ENCODE measurements around the gene NCR3LG1. TPM values are rescaled to one million over a fixed set of nuclear protein-coding genes. Genes with fewer than 3 reads are reported as not detected.
A peak's percentile ranks its signal among the peaks of the same experiment; 100 is the strongest.

The NCR3LG1 gene
- total RNA-seq (2012; rRNA removed) = 3.9 and 4.1 TPM in 2 replicates
- 1.5 and 1.7 TPM in 2 replicates for polyA plus RNA-seq (2012; rRNA removed)
- polyA plus RNA-seq (2012; cell fraction: cytosol; rRNA removed) = 0.27 and 0.52 TPM in 2 replicates
- polyA plus RNA-seq (2012; cell fraction: nucleus; rRNA removed; ENCODE audit: low replicate concordance) = 1.6 and 8.6 TPM in 2 replicates
- Bru-seq, nascent RNA = percentile 71 among the genes with signal in this experiment
- BruChase-seq, experiment 1, labeled RNA remaining after a 6-hour chase = percentile 65 among the genes with signal in this experiment
- percentile 81 among the genes with signal in this experiment for BruChase-seq, experiment 2, labeled RNA remaining after a 2-hour chase
- long read RNA-seq, partial matches to known transcripts = 0 of 2 reads
- long read RNA-seq, other reads (novel, unspliced or antisense) = 2 of 2 reads

GRCh38 chr11:17351510-17352176 lies at the start of gene NCR3LG1:
TSS of gene NCR3LG1 (plus strand) at chr11:17351800. CDS start at chr11:17351970, 170 bp downstream.
- H3K9me3 ChIP-seq (ENCODE audit: control insufficient read depth, insufficient read depth, low read length) = no peaks in the 10 kb centered on the region
- peak within 1 kb of the TSS; percentile 39; the same call in 1 of the 2 replicates for H4K5ac ChIP-seq (ENCODE audit: low read depth, low read length)
- peak within 1 kb of the TSS; percentile 58 for H3K9ac ChIP-seq (ENCODE audit: low read depth, low read length)
- H3K14ac ChIP-seq (replicated peaks; ENCODE audit: low read depth, low read length) = no peak within 1 kb of the TSS
- DNase-seq (peak; percentile 77), ATAC-seq (ENCODE audit: low read depth) (peak; percentile 57)
- H3K4me1 ChIP-seq (ENCODE audit: control insufficient read depth, insufficient read depth, low read length) = peaks cover 2% of the 10 kb centered on the region
- no peak within 1 kb of the TSS for H2BK120ac ChIP-seq (ENCODE audit: low read depth, low read length)
- ChIA-PET POLR2A (ENCODE audit: unreplicated experiment) (interaction anchor here (0.6 kb wide), 1 partner anchor 384 kb away, joined by 7 read pairs; no protein-coding TSS in a partner anchor), CTCF (interaction anchor here (0.7 to 3.3 kb wide), 2 partner anchors 49 to 122 kb away, joined by 3 to 9 read pairs; no protein-coding TSS in a partner anchor)
- intact Hi-C loops (cut with micrococcal nuclease) = loop anchor here (2.0 to 5.0 kb wide), 2 partner anchors 37 to 74 kb away; partner anchors contain the start of gene NUCB2
- H3K18ac ChIP-seq (ENCODE audit: low read depth, low read length) = 0 out of 2 replicates have a peak within 1 kb of the TSS, but pooled peaks have one; percentile 33
- TF ChIP-seq CEBPB (IDR thresholded peaks at IDR 0.05; ENCODE audit: low read depth, low read length) = peak; percentile 95
- TF ChIP-seq MAZ (IDR thresholded peaks at IDR 0.05; ENCODE audit: borderline replicate concordance, low read depth, low read length) = peak; percentile 50; the same call in 1 of the 2 replicates
- peak; percentile 54; the same call in 1 of the 2 replicates for TF ChIP-seq POLR2A (IDR thresholded peaks at IDR 0.05; ENCODE audit: low read depth, low read length)
- TF ChIP-seq ELK1 (IDR thresholded peaks at IDR 0.05; ENCODE audit: borderline replicate concordance, low read depth, low read length) = no peak
- TF ChIP-seq CHD1 (IDR thresholded peaks at IDR 0.05; ENCODE audit: low read depth, low read length) = no peak; the same call in 1 of the 2 replicates
- TF ChIP-seq MXI1 (IDR thresholded peaks at IDR 0.05; ENCODE audit: borderline replicate concordance, low read depth, low read length) = peak; percentile 10; the same call in 1 of the 2 replicates
- no peak for TF ChIP-seq FOS (IDR thresholded peaks at IDR 0.05; ENCODE audit: low read depth, low read length)
- no peak for TF ChIP-seq MAFK (IDR thresholded peaks at IDR 0.05; ENCODE audit: low read depth, low read length)
- TF ChIP-seq RCOR1 (IDR thresholded peaks at IDR 0.05; ENCODE audit: insufficient replicate concordance, low read length) = no peak
- TF ChIP-seq BHLHE40 (IDR thresholded peaks at IDR 0.05; ENCODE audit: low read depth, low read length) = peak; percentile 82; the same call in 1 of the 2 replicates
- TF ChIP-seq USF2 (IDR thresholded peaks at IDR 0.05; ENCODE audit: low read depth, low read length) = peak; percentile 56
- no peaks in the 10 kb centered on the region for H3K9me1 ChIP-seq (ENCODE audit: insufficient read depth, low read length)
- H3K4me3 ChIP-seq (ENCODE audit: insufficient read depth, low read depth, low read length) = peak within 1 kb of the TSS; percentile 74
- WGBS, 2 experiments (ENCODE audit: extremely low coverage in 2 of 2, insufficient read length in 1 of 2) = 3% methylated on average over 24 of the region's 61 CpGs; no CpG with 5 or more reads in 1 of the 2 experiments
- peak within 1 kb of the TSS; percentile 68; the same call in 1 of the 2 replicates for H3K23ac ChIP-seq (ENCODE audit: low read depth, low read length)
- H2BK5ac ChIP-seq (ENCODE audit: low read depth, low read length, poor library complexity, severe bottlenecking) = no peak within 1 kb of the TSS
- in situ Hi-C loops (cut with MboI; ENCODE audit: low sequenced_read_pairs) = no loop called here
- no peak within 1 kb of the TSS for H3K56ac ChIP-seq (ENCODE audit: extremely low read depth, insufficient read depth, low read length)
- 0 out of 2 replicates have a peak within 1 kb of the TSS, but pooled peaks have one; percentile 3 for H3K4ac ChIP-seq (ENCODE audit: low read depth, low read length)
- peak within 1 kb of the TSS; percentile 17 for H2AK9ac ChIP-seq (replicated peaks; ENCODE audit: low read depth, low read length, poor library complexity)
- H2AFZ ChIP-seq (replicated peaks; ENCODE audit: low read length, poor library complexity) = peak within 1 kb of the TSS; percentile 93
- H3K4me2 ChIP-seq (ENCODE audit: low read depth, low read length) = peak within 1 kb of the TSS; percentile 100
- H2AK5ac ChIP-seq (ENCODE audit: low read depth, low read length) = no peak within 1 kb of the TSS
- H4K91ac ChIP-seq (ENCODE audit: insufficient read depth, low read depth, low read length) = peak within 1 kb of the TSS; percentile 15; the same call in 1 of the 2 replicates
- dilution Hi-C loops (cut with HindIII; ENCODE audit: low sequenced_read_pairs, unreplicated experiment) = no loop called here
- peaks cover 0 to 4% of the 10 kb centered on the region in 2 experiments; a peak in 1 of 4 replicates for H3K79me1 ChIP-seq (ENCODE audit: low read depth in 1 of 2, low read length in 2 of 2)
- H3K36me3 ChIP-seq (ENCODE audit: control insufficient read depth, insufficient read depth, low read length) = no peaks in the 10 kb centered on the region
- H2BK15ac ChIP-seq (ENCODE audit: low read depth, low read length) = no peak within 1 kb of the TSS
- no peak within 1 kb of the TSS for H2BK20ac ChIP-seq (ENCODE audit: low read depth, low read length)
- peak within 1 kb of the TSS; percentile 39 for H3K27ac ChIP-seq (ENCODE audit: insufficient read depth, low read length)
- no TSS peak for BruUV-seq (replicated peaks)
- H3K27me3 ChIP-seq (ENCODE audit: control insufficient read depth, insufficient read depth, low read length) = no peaks in the 10 kb centered on the region
- peak within 1 kb of the TSS; percentile 37 to 61; a peak in 2 of 4 replicates for H4K8ac ChIP-seq (ENCODE audit: low read depth in 2 of 2, low read length in 2 of 2)
- H4K20me1 ChIP-seq (ENCODE audit: insufficient read depth, low read length) = no peaks in the 10 kb centered on the region
